Suprapubic skin (tissue), 3 donors: ENCODE results near the gene SPATA6L.

ENCODE experiments used
- CTCF ChIP-seq, 2 donors: fragments of 200-600 bp in 1 of 2; fragments of 450-650 bp in 1 of 2; sonication (generic) in 1 of 2; IDR thresholded peaks; one replicate each; pipeline ENCODE4 v1.5.1; 2016 to 2019; ENCODE audit warnings: antibody characterized with exemption in 2 of 2, mild to moderate bottlenecking in 1 of 2, moderate library complexity in 1 of 2
- EP300 ChIP-seq: sonication (generic); formaldehyde crosslinking; IDR thresholded peaks from one replicate; pipeline ENCODE4 v1.6.1; 2017; ENCODE audit warnings: antibody characterized with exemption
- POLR2A ChIP-seq, 2 donors: fragments of 450-650 bp; IDR thresholded peaks; one replicate each; pipeline ENCODE4 v1.6.1; 2017; ENCODE audit warnings: antibody characterized with exemption in 2 of 2, mild to moderate bottlenecking in 2 of 2, moderate library complexity in 2 of 2

GRCh38 chr9:4639420-4639819 is 26.9 kb downstream of the SPATA6L start:
- no peak for TF ChIP-seq EP300
- TF ChIP-seq POLR2A (IDR thresholded peaks at IDR 0.05), result no peak
- no peak for TF ChIP-seq CTCF (IDR thresholded peaks at IDR 0.05)
